HG03135 (cell line): Measurements from ENCODE around the gene PER3.

Experiments
- ATAC-seq: cut with Tn5 transposase; IDR thresholded peaks from one replicate; pipeline ENCODE4 v1.9.1; 2021; ENCODE audit warnings: mild to moderate bottlenecking, moderate library complexity; ENCODE audit not compliant: unreplicated experiment

PER3 gene

GRCh38 chr1:7869136-7869920, 85.2 kb downstream of the PER3 start:
- ATAC-seq, result no peak

- ATAC-seq, result no peak
Measured at GRCh38 chr1:7871136-7871535, 87.0 kb downstream of the PER3 start.

GRCh38 chr1:7873801-7874795, 90.0 kb downstream of the PER3 start:
- ATAC-seq, result no peak

- no peak for ATAC-seq
Measured at GRCh38 chr1:7878027-7878426, 93.9 kb downstream of the PER3 start.

DNA sequence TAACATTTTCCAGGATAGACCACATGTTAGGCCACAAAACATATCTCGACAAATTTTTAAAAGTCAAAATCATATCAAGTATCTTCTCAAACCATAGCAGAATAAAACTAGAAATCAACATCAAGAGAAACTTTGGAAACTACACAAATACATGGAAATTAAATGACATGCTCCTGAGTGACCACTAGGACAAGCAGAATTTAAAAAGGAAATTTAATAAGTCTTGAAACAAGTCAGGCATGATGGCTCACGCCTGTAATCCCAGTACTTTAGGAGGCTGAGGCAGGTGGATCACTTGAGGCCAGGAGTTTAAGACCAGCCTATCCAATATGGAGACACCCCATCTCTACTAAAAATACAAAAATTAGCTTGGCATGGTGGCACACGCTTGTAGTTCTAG, 95.1 kb downstream of the PER3 start:
- no peak for ATAC-seq

DNA sequence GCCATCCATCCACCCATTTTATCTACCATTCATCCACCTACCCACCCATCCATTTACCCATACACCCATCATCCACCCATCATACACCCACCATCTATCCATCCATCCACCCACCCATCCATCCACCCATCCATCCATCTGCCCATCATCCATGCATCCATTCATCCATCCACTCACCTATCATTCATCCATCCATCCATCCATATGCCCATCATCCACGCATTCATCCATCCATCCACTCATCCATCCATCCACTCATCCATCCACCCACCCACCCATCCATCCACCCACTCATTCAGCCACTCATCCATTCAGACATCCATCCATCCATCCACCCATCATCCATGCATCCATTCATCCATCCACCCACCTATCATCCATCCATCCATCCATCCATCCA, 100.7 kb downstream of the PER3 start:
- no peak for ATAC-seq

- no peak for ATAC-seq
Measured at GRCh38 chr1:7885513-7886404, 101.7 kb downstream of the PER3 start.

GRCh38 chr1:7886405-7886745, 102.3 kb downstream of the PER3 start:
- no peak for ATAC-seq

DNA sequence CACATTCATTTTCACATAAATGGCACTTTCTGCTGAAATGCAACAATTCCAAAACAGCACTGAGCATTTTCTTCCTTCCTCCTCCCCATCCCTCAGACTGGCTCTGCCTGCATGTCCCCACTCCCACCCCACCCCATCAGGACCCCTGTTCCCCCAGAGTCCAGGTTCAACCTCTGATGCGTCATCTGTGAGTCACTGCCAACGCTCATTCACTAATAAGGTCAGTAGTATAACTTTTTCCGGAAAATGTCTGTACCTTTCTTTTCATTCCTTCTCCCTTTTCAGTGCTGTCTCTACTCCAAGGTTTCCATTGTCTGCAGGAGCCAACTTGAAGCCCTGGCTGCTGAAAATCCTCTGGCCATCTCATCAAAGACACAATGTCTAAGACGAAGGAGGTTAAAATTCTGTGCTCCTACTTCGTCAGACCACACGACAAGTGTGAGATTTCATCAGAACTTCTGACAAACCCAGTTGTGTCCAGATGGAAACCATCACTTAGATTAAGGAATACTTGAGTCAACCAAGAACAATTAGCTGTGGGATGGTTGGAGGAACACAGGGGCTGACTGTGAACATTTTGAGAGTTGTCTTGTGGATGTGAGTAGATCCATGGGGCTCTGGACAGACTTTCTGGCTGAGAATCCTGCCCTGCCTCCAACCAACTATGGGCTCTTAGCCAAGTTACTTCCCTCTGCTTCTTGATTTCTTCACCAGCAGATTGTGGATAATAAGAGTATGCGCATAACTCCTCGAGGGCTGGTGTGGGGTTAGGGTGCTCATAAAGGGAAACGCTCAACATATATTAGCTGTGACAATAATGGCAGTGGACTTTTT, 104.4 kb downstream of the PER3 start:
- no peak for ATAC-seq

- ATAC-seq, result no peak
Measured at GRCh38 chr1:7890853-7891252, 106.8 kb downstream of the PER3 start.

GRCh38 chr1:7891804-7892203, 107.7 kb downstream of the PER3 start:
- ATAC-seq, result no peak

DNA sequence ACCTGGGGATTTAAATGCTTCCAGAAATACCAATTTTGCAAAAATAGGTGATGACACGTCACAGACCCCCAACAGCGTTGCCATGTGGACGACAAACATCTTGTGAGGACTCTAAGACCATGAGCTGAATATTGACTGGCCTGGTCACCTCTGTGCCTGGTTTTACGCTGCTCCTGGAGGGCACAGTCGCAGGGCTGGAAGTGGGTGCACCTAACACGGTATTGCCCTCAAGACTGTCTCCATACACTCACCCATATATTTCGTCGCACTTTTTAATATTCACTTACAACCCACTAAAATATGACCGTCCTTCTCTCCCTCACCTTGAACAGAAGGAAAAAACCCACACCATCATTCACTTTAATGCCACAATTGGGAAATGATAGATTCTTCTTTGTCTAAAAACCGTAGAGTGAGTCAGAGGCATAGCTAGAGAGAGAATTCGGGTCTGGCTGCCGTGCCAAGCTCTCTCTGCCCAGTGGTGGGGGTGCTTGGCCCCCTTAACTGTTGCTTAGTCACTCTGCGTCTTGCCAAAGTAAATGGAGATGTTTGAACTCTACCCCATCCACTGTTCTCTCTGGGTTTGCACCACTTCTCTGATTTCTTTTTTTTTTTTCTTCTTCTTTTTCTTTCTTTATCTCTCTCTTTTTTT, 109.6 kb downstream of the PER3 start:
- ATAC-seq, result no peak
